Stimulated activated CD4-positive, alpha-beta T cell treated with anti-CD3 and anti-CD28 coated beads, Interleukin-4, amount 100 ng/mL, for 48 hours (primary cell): Measurements from ENCODE around the gene RPL36AL.
"Not testable (repeated sequence)": the region's sequence is repeated elsewhere in the genome, so short reads cannot be mapped to it uniquely, and the experiment has no call there.

Source experiments
- DNase-seq, 2 donors: peaks; one replicate each; pipeline ENCODE4 v3.0.0-alpha.2; 2020; ENCODE audit warnings: low read depth in 2 of 2

RPL36AL gene

GRCh38 chr14:49620182-49621113 lies at the start of gene RPL36AL, which contains the start of gene MGAT2:
Gene RPL36AL, minus strand, starts transcription at chr14:49620626. Its CDS starts 1,522 bp downstream, at chr14:49619104.
Gene MGAT2, plus strand, starts transcription at chr14:49620799. Its CDS starts 470 bp downstream, at chr14:49621269.
- peak; percentile 90 to 92 for DNase-seq

GRCh38 chr14:49659526-49660455 lies 39.4 kb upstream of the RPL36AL start:
- DNase-seq: no peak

GRCh38 chr14:49657500-49657899 lies 37.1 kb upstream of the RPL36AL start:
- DNase-seq: not testable (repeated sequence)

DNA sequence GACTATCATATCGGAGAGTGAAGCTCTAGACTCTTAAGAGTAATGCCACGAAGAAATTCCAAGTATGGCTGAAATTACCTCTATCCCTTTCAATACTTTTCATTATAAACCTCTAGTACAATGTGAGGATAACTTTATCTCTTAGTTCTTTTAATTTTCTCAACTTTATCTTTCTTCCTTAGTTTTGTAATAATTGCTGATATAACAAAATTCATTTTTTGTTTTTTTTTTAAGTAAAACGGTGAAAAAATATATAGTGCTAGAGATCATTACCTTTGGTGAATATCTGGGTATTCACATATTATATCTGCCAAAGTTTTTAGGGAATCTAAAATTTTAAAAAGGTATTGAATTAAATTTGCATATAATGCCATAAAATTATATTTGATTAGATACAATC lies 34.1 kb upstream of the RPL36AL start:
- DNase-seq: no peak

DNA sequence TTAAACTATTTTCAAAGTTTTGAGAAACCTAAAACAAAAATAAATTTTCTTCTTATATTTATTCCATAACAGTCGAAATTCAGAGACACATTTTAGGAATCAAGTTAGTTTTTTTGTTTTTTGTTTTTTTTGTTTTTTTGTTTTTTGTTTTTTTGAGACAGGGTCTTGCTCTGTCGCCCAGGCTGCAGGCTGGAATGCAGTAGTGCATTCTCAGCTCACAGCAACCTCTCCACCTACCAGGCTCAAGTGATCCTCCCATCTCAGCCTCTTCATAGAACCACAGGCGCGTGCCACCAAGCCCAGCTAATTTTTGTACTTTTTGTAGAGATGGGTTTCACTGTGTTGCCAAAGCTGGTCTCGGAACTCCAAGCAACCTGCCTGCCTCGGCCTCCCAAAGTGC lies 33.1 kb upstream of the RPL36AL start:
- DNase-seq: no peak

- DNase-seq: no peak
These were observed 21.7 kb upstream of the RPL36AL start for GRCh38 chr14:49642163-49642562.

GRCh38 chr14:49641697-49642129 lies 21.3 kb upstream of the RPL36AL start:
- no peak for DNase-seq

GRCh38 chr14:49640540-49641417 lies 20.4 kb upstream of the RPL36AL start:
- DNase-seq: no peak

DNA sequence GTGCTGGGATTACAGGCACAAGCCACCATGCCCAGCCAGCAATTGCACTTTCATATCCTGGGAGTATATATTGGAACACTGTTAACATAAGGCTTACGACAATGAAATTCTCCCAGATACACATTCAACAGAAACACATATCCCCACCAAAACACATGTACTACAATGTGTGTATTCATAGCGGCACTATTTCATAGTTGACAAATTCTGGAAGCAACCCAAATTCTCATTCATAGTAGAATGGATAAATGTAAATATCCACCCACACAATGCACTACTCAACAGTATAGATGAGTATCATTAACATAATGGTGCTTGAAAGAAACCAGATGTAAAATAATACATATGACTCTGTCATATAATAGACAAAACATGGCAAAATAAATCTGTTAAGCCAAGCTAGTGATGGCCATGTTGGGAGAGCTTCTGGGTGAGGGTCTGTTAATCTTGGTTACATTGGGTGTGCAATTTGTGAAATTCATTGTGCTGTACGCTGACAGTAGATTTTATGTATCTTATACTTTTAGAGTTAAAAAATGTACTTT lies 17.2 kb upstream of the RPL36AL start:
- no peak for DNase-seq

GRCh38 chr14:49636866-49637265 lies 16.4 kb upstream of the RPL36AL start:
- no peak for DNase-seq

GRCh38 chr14:49634547-49635334 lies 14.3 kb upstream of the RPL36AL start, which contains the start of gene DNAAF2:
Gene DNAAF2, minus strand, starts transcription at chr14:49635244. Its CDS starts 95 bp downstream, at chr14:49635149.
- DNase-seq: peak in 1 of 2 donors; percentile 45

DNA sequence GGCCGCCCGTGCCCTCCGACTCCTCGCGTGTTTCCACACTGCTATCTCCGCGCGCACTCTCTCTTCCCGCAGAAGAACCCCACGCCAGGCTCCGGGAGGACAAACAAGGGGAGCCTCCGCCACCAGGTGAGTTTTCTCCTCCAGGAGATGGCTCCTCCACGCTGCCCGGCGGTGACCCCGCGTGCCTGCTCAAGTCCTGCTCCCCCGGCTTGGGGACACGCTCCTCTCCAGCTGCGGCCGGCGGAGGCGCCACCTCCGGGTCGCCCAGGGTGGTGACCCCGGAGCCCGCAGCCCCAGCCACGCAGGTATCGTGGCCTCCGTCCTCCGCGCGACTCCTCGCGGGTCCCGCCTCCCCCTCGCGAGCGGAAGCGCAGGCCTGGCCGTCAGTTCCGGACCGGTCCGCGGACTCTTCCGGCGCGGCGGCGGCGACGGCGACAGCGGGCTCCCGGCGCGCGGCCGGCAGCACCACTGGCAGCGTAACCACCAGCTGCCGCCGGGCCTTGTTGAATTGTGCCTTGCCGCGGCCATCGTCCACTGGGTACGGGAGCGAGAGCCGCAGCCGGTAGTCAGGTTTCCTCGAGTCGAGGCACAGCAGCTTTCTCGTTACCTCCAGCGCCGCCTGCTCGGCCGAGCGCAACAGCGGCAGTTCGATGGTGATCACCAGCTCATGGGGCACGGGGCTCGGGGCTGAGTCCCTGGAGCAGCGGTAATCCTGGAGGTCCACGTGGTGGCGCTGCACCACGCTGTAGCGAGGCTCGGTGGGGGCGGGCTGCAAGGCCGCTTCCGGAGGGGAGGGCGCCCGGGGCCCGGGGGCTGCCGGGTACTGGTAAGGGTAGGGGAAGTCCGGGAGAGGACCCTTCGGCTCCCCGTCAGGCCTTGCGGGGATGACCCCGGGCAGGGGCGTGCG lies 13.5 kb upstream of the RPL36AL start:
- peak; percentile 92 for DNase-seq

- no peak for DNase-seq
These were observed 3.8 kb upstream of the RPL36AL start for GRCh38 chr14:49623941-49624839.

- no peak for DNase-seq
These were observed 3.0 kb upstream of the RPL36AL start for GRCh38 chr14:49623387-49623786.

- no peak for DNase-seq
These were observed 1.7 kb upstream of the RPL36AL start for GRCh38 chr14:49622022-49622607.

DNA sequence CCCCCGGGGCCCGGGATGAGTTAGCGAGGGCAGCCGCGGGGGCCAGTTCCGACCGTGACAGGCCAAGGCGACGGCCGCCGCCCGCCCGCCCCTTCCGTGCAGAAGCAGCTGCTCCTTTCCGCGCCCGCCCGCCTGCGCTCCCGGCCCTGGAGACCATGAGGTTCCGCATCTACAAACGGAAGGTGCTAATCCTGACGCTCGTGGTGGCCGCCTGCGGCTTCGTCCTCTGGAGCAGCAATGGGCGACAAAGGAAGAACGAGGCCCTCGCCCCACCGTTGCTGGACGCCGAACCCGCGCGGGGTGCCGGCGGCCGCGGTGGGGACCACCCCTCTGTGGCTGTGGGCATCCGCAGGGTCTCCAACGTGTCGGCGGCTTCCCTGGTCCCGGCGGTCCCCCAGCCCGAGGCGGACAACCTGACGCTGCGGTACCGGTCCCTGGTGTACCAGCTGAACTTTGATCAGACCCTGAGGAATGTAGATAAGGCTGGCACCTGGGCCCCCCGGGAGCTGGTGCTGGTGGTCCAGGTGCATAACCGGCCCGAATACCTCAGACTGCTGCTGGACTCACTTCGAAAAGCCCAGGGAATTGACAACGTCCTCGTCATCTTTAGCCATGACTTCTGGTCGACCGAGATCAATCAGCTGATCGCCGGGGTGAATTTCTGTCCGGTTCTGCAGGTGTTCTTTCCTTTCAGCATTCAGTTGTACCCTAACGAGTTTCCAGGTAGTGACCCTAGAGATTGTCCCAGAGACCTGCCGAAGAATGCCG lies 872 bp upstream of the RPL36AL start:
- DNase-seq: peak; percentile 45 to 55

DNA sequence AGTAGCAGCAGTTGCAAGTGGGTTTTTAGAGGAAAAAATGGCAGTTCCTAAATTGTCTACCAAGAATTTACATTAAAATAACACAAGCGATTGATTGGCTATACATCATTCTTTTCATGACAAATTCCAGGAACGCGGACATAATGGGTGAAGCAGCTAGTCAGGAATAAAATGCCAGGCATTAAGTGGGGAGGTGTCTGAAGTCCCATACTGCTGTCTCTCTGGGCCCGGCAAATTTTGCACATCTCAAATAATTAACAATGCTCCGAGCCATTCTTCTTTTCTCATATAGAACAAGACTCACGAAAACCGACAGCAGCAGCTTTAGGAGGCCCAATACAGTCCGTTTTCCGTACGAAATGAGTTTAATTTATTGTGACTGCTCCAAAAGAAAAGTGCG lies 696 bp downstream of the RPL36AL start:
- no peak for DNase-seq
